PC-9 (cell line): ENCODE measurements around the gene ANKRD61. TPM values are rescaled to one million over a fixed set of nuclear protein-coding genes. Genes with fewer than 3 reads are reported as not detected.
"Not testable (repeated sequence)": the region's sequence is repeated elsewhere in the genome, so short reads cannot be mapped to it uniquely, and the experiment has no call there.

Experiments
- BruUV-seq: library from RNA; stranded (reverse); fragments of 400-500 nt; replicated peaks from 2 replicates; lab custom pipeline; 2021; lab: Mats Ljungman, UMichigan
- CTCF ChIA-PET: fragments of 300-600 bp; sonication (Branson Sonifier 250); formaldehyde crosslinking; loops from one replicate; lab custom pipeline; 2022; ENCODE audit warnings: antibody characterized with exemption; lab: Charles Lee
- POLR2A ChIA-PET: fragments of 300-600 bp; sonication (Branson Sonifier 250); formaldehyde crosslinking; loops from one replicate; lab custom pipeline; 2022; ENCODE audit warnings: antibody characterized with exemption; ENCODE audit not compliant: unreplicated experiment; lab: Charles Lee
- DNase-seq, 2 experiments: peaks; one replicate each; pipeline versions ENCODE4 v3.0.0 to v3.0.0-alpha.2; 2015 to 2022; ENCODE audit warnings: mixed read lengths in 1 of 2
- H2AFZ ChIP-seq: fragments of 200-600 bp; sonication (generic); 2 replicates; pipeline ENCODE4 v1.8.1; 2017; ENCODE audit warnings: antibody characterized with exemption
- H3F3A ChIP-seq: fragments of 200-600 bp; sonication (generic); 2 replicates; pipeline ENCODE4 v1.8.1; 2017; ENCODE audit warnings: antibody characterized with exemption, mild to moderate bottlenecking, low read depth; ENCODE audit not compliant: insufficient read depth
- H3K27ac ChIP-seq: fragments of 200-600 bp; sonication (generic); 2 replicates; pipeline ENCODE4 v1.6.1; 2016; ENCODE audit warnings: mixed run types
- H3K27me3 ChIP-seq: fragments of 200-600 bp; sonication (generic); 2 replicates; pipeline ENCODE4 v1.6.1; 2016; ENCODE audit warnings: low read depth, mixed run types; ENCODE audit not compliant: insufficient read depth
- H3K36me3 ChIP-seq: fragments of 200-600 bp; sonication (generic); 2 replicates; pipeline ENCODE4 v1.6.1; 2016; ENCODE audit warnings: low read depth, mixed run types
- H3K4me1 ChIP-seq: fragments of 200-600 bp; sonication (generic); replicated peaks from 2 replicates; pipeline ENCODE4 v1.6.1; 2016; ENCODE audit warnings: mixed run types; ENCODE audit not compliant: insufficient read depth
- H3K4me2 ChIP-seq: fragments of 200-600 bp; sonication (generic); 2 replicates; pipeline ENCODE4 v1.6.1; 2017; ENCODE audit warnings: mixed run types
- H3K4me3 ChIP-seq: fragments of 200-600 bp; sonication (generic); 2 replicates; pipeline ENCODE4 v1.6.1; 2016; ENCODE audit warnings: mixed run types
- H3K79me2 ChIP-seq: fragments of 200-600 bp; sonication (generic); 2 replicates; pipeline ENCODE4 v1.6.1; 2017; ENCODE audit warnings: low read depth, mixed run types
- H3K9me2 ChIP-seq: fragments of 200-600 bp; sonication (generic); 2 replicates; pipeline ENCODE4 v1.8.1; 2017; ENCODE audit warnings: mild to moderate bottlenecking; ENCODE audit not compliant: insufficient read depth
- H3K9me3 ChIP-seq: fragments of 200-600 bp; sonication (generic); 2 replicates; pipeline ENCODE4 v1.8.1; 2016; ENCODE audit warnings: low read depth; ENCODE audit not compliant: insufficient read depth
- H4K20me1 ChIP-seq: fragments of 200-600 bp; sonication (generic); 2 replicates; pipeline ENCODE4 v1.8.1; 2017; ENCODE audit not compliant: insufficient read depth
- EZH2 ChIP-seq: fragments of 200-600 bp; sonication (generic); IDR thresholded peaks from 2 replicates; pipeline ENCODE4 v1.8.0; 2017; ENCODE audit warnings: antibody characterized with exemption, low read depth
- intact Hi-C: fragments of 100-400 bp; cut with micrococcal nuclease; formaldehyde crosslinking; loops from one replicate; pipeline ENCODE4 v1.10.0; 2022; ENCODE audit not compliant: unreplicated experiment
- total RNA-seq: library from RNA; stranded (reverse); gene quantifications from 2 replicates; pipeline ENCODE4 v1.2.3, GENCODE V29; 2021
- TF ChIP-seq, protein P1 (sequence below): fragments of 200-600 bp; sonication (generic); conservative IDR thresholded peaks from 2 replicates; pipeline ENCODE4 v1.6.1; 2017; ENCODE audit warnings: mixed run types, antibody characterized with exemption, mild to moderate bottlenecking, moderate library complexity

The ANKRD61 gene
- total RNA-seq, 1 experiment from 2014 or later, result 0.37 TPM

DNA sequence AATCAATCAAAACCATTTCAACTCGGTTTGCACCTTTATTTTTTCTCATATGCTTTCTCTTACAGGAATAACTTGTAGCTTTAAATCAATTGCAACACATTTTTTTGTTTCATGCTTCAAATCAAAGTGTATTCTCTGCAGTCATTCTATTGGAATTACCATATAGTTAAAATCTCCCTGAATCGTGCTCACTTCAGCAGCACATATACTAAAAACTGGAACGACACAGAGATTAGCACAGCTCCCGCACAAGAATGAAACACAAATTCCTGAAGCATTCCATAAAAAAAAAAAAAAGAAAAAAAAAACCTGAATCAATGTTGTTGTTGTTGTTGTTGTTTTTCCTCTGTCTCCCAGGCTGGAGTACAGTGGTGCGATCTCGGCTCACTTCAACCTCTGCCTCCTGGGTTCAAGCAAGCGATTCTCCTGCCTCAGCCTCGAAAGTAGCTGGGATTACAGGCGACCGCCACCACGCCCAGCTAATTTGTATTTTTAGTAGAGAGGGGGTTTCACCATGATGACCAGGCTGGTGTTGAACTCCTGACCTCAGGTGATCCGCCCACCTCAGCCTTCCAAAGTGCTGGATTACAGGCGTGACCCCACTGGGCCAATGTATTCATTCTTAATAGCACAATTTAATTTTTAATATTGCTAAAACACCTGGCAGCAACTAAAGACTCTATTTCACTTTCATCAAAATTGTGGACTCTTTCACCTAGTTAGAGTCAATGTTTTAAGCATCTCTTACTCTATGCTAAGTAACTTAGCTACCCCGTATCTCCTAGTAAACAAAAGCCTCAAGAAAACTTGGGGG is 26.3 kb downstream of the ANKRD61 start:
- Histone ChIP-seq H3K36me3 (peaks cover 14% of the 10 kb centered on the region), H3K27me3 (no peaks in the 10 kb centered on the region), H3K9me2 (no peaks in the 10 kb centered on the region), H3K79me2 (peaks cover 53% of the 10 kb centered on the region), H3K4me1 (peaks cover 16% of the 10 kb centered on the region), H3K9me3 (no peaks in the 10 kb centered on the region), H4K20me1 (peaks cover 29% of the 10 kb centered on the region), H2AFZ (no peak overlapping the region), H3K4me3 (peak overlapping the region; percentile 87), H3K4me2 (peak overlapping the region; percentile 80), H3F3A (peaks cover 20% of the 10 kb centered on the region), H3K27ac (peak overlapping the region; percentile 88; the same call in 1 of the 2 replicates)
- intact Hi-C loops, result no loop called here
- BruUV-seq, result TSS peak; percentile 55
- ChIA-PET POLR2A (interaction anchor here (0.6 to 0.7 kb wide), 4 partner anchors 44 to 420 kb away, joined by 3 to 19 read pairs (median 6); no protein-coding TSS in a partner anchor), CTCF (interaction anchor here (0.6 kb wide), 2 partner anchors 49 to 59 kb away, joined by 4 to 6 read pairs; no protein-coding TSS in a partner anchor)
- no peak for DNase-seq
- TF ChIP-seq, protein P1, sequence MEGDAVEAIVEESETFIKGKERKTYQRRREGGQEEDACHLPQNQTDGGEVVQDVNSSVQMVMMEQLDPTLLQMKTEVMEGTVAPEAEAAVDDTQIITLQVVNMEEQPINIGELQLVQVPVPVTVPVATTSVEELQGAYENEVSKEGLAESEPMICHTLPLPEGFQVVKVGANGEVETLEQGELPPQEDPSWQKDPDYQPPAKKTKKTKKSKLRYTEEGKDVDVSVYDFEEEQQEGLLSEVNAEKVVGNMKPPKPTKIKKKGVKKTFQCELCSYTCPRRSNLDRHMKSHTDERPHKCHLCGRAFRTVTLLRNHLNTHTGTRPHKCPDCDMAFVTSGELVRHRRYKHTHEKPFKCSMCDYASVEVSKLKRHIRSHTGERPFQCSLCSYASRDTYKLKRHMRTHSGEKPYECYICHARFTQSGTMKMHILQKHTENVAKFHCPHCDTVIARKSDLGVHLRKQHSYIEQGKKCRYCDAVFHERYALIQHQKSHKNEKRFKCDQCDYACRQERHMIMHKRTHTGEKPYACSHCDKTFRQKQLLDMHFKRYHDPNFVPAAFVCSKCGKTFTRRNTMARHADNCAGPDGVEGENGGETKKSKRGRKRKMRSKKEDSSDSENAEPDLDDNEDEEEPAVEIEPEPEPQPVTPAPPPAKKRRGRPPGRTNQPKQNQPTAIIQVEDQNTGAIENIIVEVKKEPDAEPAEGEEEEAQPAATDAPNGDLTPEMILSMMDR, result no peak
- TF ChIP-seq EZH2, result no peak

DNA sequence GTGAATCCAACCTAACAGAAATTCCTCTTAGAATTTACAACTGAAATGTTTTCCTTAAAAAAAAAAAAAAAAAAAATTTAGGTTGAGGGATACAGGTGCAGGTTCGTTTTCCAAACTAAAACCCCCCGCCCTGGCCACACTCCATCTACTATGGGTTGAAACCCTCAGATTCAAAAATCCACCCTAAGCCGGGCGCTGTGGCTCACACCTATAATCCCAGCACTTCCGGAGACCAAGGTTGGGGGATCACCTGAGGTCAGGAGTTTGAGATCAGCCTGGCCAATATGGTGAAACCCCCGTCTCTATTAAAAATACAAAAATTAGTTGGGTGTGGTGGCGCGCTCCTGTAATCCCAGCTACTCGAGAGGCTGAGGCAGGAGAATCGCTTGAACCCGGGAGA is 28.8 kb downstream of the ANKRD61 start:
- H3K4me3 ChIP-seq, result peak overlapping the region; percentile 87; the same call in 1 of the 2 replicates
- H3K4me2 ChIP-seq, result peak overlapping the region; percentile 80
- H3K36me3 ChIP-seq, BruUV-seq, H3K9me2 ChIP-seq, DNase-seq, H3K9me3 ChIP-seq, CTCF ChIA-PET, H3K27me3 ChIP-seq, POLR2A ChIA-PET, intact Hi-C loops: not testable (repeated sequence)
- peaks cover 16% of the 10 kb centered on the region for H3K4me1 ChIP-seq
- peaks cover 14% of the 10 kb centered on the region for H3F3A ChIP-seq
- peak overlapping the region; percentile 88 for H3K27ac ChIP-seq
- peaks cover 39% of the 10 kb centered on the region for H3K79me2 ChIP-seq
- H4K20me1 ChIP-seq, result peaks cover 21% of the 10 kb centered on the region; the same call in 1 of the 2 replicates
- H2AFZ ChIP-seq, result 0 out of 2 replicates have a peak overlapping the region, but pooled peaks have one; percentile 95

- no peak overlapping the region for H3K27ac ChIP-seq
Measured at GRCh38 chr7:6071406-6071805, 40.2 kb downstream of the ANKRD61 start.

More at GRCh38 chr7:6071406-6071805, 40.2 kb downstream of the ANKRD61 start:
- CTCF ChIA-PET, result no interaction called here
- H3F3A ChIP-seq, result peaks cover 16% of the 10 kb centered on the region; the same call in 1 of the 2 replicates
- H3K9me2 ChIP-seq, result no peaks in the 10 kb centered on the region
- H3K27me3 ChIP-seq, result no peaks in the 10 kb centered on the region
- POLR2A ChIA-PET, result interaction anchor here (0.6 kb wide), 1 partner anchor 211 kb away, joined by 5 read pairs; no protein-coding TSS in a partner anchor
- H3K4me3 ChIP-seq, result no peak overlapping the region
- H3K4me2 ChIP-seq, result no peak overlapping the region
- no peaks in the 10 kb centered on the region for H3K9me3 ChIP-seq
- no peaks in the 10 kb centered on the region for H4K20me1 ChIP-seq
- H3K79me2 ChIP-seq, result no peaks in the 10 kb centered on the region
- H3K36me3 ChIP-seq, result no peaks in the 10 kb centered on the region
- H2AFZ ChIP-seq, result no peak overlapping the region
- intact Hi-C loops, result no loop called here
- no peak for DNase-seq
- TF ChIP-seq, protein P1, result no peak
- no peak for TF ChIP-seq EZH2
- BruUV-seq, result no TSS peak
- H3K4me1 ChIP-seq, result peaks cover 9% of the 10 kb centered on the region
